ENCODE data around the gene SAMD11. TPM values are rescaled to one million over a fixed set of nuclear protein-coding genes. Genes with fewer than 3 reads are reported as not detected.

Gene SAMD11
- total and polyA plus RNA-seq, 2 of the 13 experiments (the other 11 are each of a cell fraction or from before 2014, with no cell fraction given): 0.11 TPM; not detected in 1

DNA sequence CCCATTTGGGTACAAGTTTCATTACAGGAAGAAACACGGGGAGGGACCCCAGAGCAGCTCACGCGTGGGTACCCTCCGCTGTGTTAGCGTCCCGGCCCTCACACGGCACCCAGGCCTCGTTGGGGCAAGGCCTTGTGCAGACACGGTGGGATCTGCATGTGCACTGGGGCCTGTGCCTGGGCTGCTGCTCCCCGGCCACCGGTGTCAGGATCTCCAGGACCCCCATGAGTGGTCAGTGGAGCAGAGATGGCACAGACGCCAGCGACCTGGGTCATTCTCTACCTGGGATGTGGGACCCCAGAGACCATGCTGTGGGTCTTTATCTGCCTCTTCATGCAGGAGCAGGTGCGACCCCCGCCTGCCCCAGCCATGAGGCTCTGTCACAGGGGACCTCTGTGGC is 5.4 kb upstream of the SAMD11 start:
- no peak overlapping the region for H3K9ac ChIP-seq (ENCODE audit: insufficient read depth, low read depth, low read length)
- no peak overlapping the region for H3K4me3 ChIP-seq (replicated peaks in 1 of 3; ENCODE audit: insufficient read depth in 1 of 3, low read depth in 2 of 3, low read length in 3 of 3)
- H3K27me3 ChIP-seq (ENCODE audit: control insufficient read depth in 1 of 2, insufficient read depth in 2 of 2, low read length in 2 of 2): peaks cover 51 to 97% of the 10 kb centered on the region in 2 experiments
- H3K27ac ChIP-seq (ENCODE audit: extremely low read length, insufficient read depth, low read length): no peak overlapping the region
- no CpG with 5 or more reads among the region's 15 CpGs for WGBS (ENCODE audit: low lambda C conversion rate)
- no peak overlapping the region for H3K4me2 ChIP-seq (ENCODE audit: low read depth, low read length)
- no TSS peak for BruUV-seq (replicated peaks)
- DNase-seq (ENCODE audit: low spot score) (no peak), ATAC-seq (no peak), FAIRE-seq (no peak)
- ChIA-PET POLR2A (no interaction called here), CTCF (ENCODE audit: low intra/inter-chr PET ratio, low total read pairs) (no interaction called here)
- H2AFZ ChIP-seq (ENCODE audit: low read length): no peak overlapping the region
- H3K4me1 ChIP-seq (ENCODE audit: insufficient read depth, low read length): peaks cover 46% of the 10 kb centered on the region
- H3K9me3 ChIP-seq (ENCODE audit: low read length): no peaks in the 10 kb centered on the region
- TF ChIP-seq EZH2 (conservative IDR thresholded peaks at IDR 0.05; ENCODE audit: low read depth, low read length): 0 out of 2 replicates have a peak, but pooled peaks have one; percentile 1
- TF ChIP-seq, protein P1, sequence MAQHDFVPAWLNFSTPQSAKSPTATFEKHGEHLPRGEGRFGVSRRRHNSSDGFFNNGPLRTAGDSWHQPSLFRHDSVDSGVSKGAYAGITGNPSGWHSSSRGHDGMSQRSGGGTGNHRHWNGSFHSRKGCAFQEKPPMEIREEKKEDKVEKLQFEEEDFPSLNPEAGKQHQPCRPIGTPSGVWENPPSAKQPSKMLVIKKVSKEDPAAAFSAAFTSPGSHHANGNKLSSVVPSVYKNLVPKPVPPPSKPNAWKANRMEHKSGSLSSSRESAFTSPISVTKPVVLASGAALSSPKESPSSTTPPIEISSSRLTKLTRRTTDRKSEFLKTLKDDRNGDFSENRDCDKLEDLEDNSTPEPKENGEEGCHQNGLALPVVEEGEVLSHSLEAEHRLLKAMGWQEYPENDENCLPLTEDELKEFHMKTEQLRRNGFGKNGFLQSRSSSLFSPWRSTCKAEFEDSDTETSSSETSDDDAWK (CRISPR knock-in tag; IDR thresholded peaks at IDR 0.05): no peak
- intact Hi-C loops (cut with micrococcal nuclease; ENCODE audit: unreplicated experiment) (no loop called here), in situ Hi-C loops (cut with HindIII; ENCODE audit: extremely low pct_ligation_motif_present, low pct_unique_long_range_greater_than_20kb) (no loop called here)
- no peaks in the 10 kb centered on the region for H3K79me2 ChIP-seq (ENCODE audit: insufficient read depth, low read length)
- no peaks in the 10 kb centered on the region for H3K36me3 ChIP-seq (replicated peaks in 1 of 2; ENCODE audit: control insufficient read depth in 1 of 2, insufficient read depth in 2 of 2, low read length in 2 of 2)
- H4K20me1 ChIP-seq (ENCODE audit: insufficient read depth, low read length): peaks cover 6% of the 10 kb centered on the region; the same call in 1 of the 2 replicates

DNA sequence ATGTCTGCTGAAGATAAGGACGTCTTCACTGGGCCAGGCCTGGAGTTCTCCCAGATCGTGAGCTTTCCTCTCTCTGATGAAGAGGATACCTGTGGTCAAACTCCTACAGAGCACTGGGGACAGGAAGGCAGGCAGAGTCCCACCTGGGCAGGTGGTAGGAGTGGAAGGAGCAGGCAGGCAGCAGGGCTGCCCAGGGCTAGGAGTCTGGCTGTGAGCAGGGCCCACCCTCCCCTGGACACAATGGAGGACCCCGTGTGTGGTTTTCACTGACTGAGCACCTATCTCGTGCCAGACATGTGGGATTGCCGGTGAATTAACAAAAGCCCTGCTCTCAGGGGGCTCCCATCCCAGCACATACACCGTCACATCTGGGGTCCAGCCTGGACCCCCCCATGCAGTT is 4.9 kb upstream of the SAMD11 start:
- in situ Hi-C loops (cut with HindIII; ENCODE audit: extremely low pct_ligation_motif_present, low pct_unique_long_range_greater_than_20kb): no loop called here
- CTCF ChIA-PET (ENCODE audit: low intra/inter-chr PET ratio, low total read pairs): no interaction called here
- TF ChIP-seq GATAD1 (CRISPR knock-in tag; IDR thresholded peaks at IDR 0.05) (no peak), SMC3 (IDR thresholded peaks at IDR 0.05; ENCODE audit: low read length) (no peak), ZNF713 (CRISPR knock-in tag; IDR thresholded peaks at IDR 0.05) (no peak), POLR2AphosphoS5 (IDR thresholded peaks at IDR 0.05; ENCODE audit: low read depth, low read length) (no peak), MED8 (CRISPR knock-in tag; IDR thresholded peaks at IDR 0.05; ENCODE audit: insufficient replicate concordance) (no peak), ZNF33B (CRISPR knock-in tag; IDR thresholded peaks at IDR 0.05) (no peak), ZZZ3 (CRISPR knock-in tag; IDR thresholded peaks at IDR 0.05; ENCODE audit: borderline replicate concordance) (no peak), FOXM1 (CRISPR knock-in tag; IDR thresholded peaks at IDR 0.05) (no peak), SP1 (IDR thresholded peaks at IDR 0.05) (no peak), SP1 (CRISPR knock-in tag; IDR thresholded peaks at IDR 0.05) (no peak), ZNF251 (CRISPR knock-in tag; IDR thresholded peaks at IDR 0.05) (no peak), YEATS4 (CRISPR knock-in tag; IDR thresholded peaks at IDR 0.05; ENCODE audit: borderline replicate concordance) (no peak), ELF4 (CRISPR knock-in tag; IDR thresholded peaks at IDR 0.05; ENCODE audit: borderline replicate concordance) (no peak), ZBTB7A (CRISPR knock-in tag; IDR thresholded peaks at IDR 0.05) (no peak)
- TF ChIP-seq, protein P2, sequence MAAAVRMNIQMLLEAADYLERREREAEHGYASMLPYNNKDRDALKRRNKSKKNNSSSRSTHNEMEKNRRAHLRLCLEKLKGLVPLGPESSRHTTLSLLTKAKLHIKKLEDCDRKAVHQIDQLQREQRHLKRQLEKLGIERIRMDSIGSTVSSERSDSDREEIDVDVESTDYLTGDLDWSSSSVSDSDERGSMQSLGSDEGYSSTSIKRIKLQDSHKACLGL (CRISPR knock-in tag; IDR thresholded peaks at IDR 0.05): no peak
- TF ChIP-seq, protein P3, sequence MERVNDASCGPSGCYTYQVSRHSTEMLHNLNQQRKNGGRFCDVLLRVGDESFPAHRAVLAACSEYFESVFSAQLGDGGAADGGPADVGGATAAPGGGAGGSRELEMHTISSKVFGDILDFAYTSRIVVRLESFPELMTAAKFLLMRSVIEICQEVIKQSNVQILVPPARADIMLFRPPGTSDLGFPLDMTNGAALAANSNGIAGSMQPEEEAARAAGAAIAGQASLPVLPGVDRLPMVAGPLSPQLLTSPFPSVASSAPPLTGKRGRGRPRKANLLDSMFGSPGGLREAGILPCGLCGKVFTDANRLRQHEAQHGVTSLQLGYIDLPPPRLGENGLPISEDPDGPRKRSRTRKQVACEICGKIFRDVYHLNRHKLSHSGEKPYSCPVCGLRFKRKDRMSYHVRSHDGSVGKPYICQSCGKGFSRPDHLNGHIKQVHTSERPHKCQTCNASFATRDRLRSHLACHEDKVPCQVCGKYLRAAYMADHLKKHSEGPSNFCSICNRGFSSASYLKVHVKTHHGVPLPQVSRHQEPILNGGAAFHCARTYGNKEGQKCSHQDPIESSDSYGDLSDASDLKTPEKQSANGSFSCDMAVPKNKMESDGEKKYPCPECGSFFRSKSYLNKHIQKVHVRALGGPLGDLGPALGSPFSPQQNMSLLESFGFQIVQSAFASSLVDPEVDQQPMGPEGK (CRISPR knock-in tag; IDR thresholded peaks at IDR 0.05): no peak

More for the DNA sequence above, 4.9 kb upstream of the SAMD11 start:
- Histone ChIP-seq H3K4me1 (ENCODE audit: insufficient read depth, low read length) (peaks cover 44% of the 10 kb centered on the region), H3K4me2 (ENCODE audit: low read depth, low read length) (no peak overlapping the region), H4K20me1 (ENCODE audit: insufficient read depth, low read length) (peaks cover 6% of the 10 kb centered on the region; the same call in 1 of the 2 replicates), H3K36me3 (replicated peaks in 1 of 2; ENCODE audit: control insufficient read depth in 1 of 2, insufficient read depth in 2 of 2, low read length in 2 of 2) (no peaks in the 10 kb centered on the region), H3K9ac (ENCODE audit: insufficient read depth, low read depth, low read length) (no peak overlapping the region), H3K27ac (ENCODE audit: extremely low read length, insufficient read depth, low read length) (no peak overlapping the region), H3K4me3 (replicated peaks in 1 of 3; ENCODE audit: insufficient read depth in 1 of 3, low read depth in 2 of 3, low read length in 3 of 3) (no peak overlapping the region), H2AFZ (ENCODE audit: low read length) (no peak overlapping the region), H3K27me3 (ENCODE audit: control insufficient read depth in 1 of 2, insufficient read depth in 2 of 2, low read length in 2 of 2) (peaks cover 51 to 94% of the 10 kb centered on the region in 2 experiments), H3K9me3 (ENCODE audit: low read length) (no peaks in the 10 kb centered on the region), H3K79me2 (ENCODE audit: insufficient read depth, low read length) (no peaks in the 10 kb centered on the region)
- FAIRE-seq (no peak), DNase-seq (ENCODE audit: low spot score) (no peak), ATAC-seq (no peak)
- WGBS (ENCODE audit: low lambda C conversion rate): no CpG with 5 or more reads among the region's 6 CpGs
- intact Hi-C loops (cut with micrococcal nuclease; ENCODE audit: unreplicated experiment): no loop called here
- POLR2A ChIA-PET: no interaction called here
- no TSS peak for BruUV-seq (replicated peaks)

Data from HepG2 (cell line).